ENCODE measurements around the gene NDRG2. TPM values are rescaled to one million over a fixed set of nuclear protein-coding genes. Genes with fewer than 3 reads are reported as not detected.
A peak's percentile ranks its signal among the peaks of the same experiment; 100 is the strongest.

The NDRG2 gene
- total RNA-seq, 2 donors from 2014 or later: 133 to 178 TPM

DNA sequence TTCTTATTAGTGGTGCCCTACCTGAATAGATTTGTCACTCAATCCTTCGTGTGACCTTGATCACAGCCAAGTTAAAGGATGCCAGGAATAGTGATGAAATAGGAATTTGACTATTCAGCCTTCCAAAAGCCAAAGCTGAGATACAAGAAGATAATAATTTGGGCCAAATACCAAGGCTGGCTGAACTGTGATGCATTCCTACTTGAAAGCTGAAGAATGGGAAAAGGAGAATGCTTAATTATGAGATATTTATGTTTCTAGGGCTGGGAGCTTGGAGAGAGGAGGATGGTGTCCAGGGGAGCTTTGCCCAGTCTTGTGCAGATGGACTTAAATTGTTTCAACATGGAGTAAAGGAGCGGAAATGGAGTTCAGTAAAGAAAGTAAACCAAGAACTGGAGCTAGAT lies 22.5 kb upstream of the NDRG2 start:
- TF ChIP-seq, protein P1, sequence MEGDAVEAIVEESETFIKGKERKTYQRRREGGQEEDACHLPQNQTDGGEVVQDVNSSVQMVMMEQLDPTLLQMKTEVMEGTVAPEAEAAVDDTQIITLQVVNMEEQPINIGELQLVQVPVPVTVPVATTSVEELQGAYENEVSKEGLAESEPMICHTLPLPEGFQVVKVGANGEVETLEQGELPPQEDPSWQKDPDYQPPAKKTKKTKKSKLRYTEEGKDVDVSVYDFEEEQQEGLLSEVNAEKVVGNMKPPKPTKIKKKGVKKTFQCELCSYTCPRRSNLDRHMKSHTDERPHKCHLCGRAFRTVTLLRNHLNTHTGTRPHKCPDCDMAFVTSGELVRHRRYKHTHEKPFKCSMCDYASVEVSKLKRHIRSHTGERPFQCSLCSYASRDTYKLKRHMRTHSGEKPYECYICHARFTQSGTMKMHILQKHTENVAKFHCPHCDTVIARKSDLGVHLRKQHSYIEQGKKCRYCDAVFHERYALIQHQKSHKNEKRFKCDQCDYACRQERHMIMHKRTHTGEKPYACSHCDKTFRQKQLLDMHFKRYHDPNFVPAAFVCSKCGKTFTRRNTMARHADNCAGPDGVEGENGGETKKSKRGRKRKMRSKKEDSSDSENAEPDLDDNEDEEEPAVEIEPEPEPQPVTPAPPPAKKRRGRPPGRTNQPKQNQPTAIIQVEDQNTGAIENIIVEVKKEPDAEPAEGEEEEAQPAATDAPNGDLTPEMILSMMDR (IDR thresholded peaks at IDR 0.05): no peak
- no peak for TF ChIP-seq POLR2A (IDR thresholded peaks at IDR 0.05)
- Histone ChIP-seq H3K36me3 (replicated peaks in 1 of 2; ENCODE audit: insufficient read depth in 1 of 2, low read depth in 2 of 2) (no peaks in the 10 kb centered on the region), H3K27me3 (no peaks in the 10 kb centered on the region), H3K27ac (peak overlapping the region in 3 of 4 donors; percentile 48 to 61 (median 59)), H3K9me3 (no peaks in the 10 kb centered on the region), H3K4me3 (no peak overlapping the region), H3K4me1 (peaks cover 50% of the 10 kb centered on the region)
- ATAC-seq (no peak), DNase-seq (no peak)
- intact Hi-C loops (cut with DNase I): no loop called here
- 49 to 54% methylated on average over 2 of the region's 2 CpGs for whole genome bisulfite sequencing, 2 donors

DNA sequence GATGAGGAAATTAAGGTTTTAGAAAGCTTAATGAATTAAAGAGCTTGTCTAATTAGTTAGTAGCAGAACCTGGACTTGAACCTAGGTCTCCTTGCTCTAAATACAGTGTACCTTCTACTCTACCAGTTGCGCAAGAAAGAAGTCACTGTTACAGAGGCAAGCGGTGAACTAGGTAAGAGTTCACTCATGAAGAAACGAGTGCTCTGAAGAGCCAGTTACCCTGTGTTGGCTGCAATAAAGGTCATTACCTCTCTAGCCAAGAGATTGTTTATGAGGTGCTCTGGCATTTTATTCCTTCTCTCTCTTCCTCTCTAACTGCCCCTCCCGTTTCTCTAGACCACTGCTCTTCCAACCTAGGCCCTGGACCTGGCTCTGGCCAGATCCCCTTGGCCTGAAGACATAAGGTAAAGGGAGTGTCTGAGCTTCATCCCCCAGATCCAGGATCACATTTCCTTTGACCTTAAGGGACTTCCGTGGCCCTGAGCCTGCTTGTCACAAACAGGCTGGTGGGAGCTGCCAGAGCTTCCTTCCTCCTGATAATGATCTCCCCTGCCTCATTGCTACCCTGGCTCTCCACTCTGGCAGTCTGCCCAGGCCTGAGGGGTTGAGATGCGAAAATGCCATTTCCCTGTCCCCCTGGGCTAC lies 19.2 kb upstream of the NDRG2 start:
- Histone ChIP-seq H3K9me3 (no peaks in the 10 kb centered on the region), H3K4me1 (peaks cover 65% of the 10 kb centered on the region), H3K27me3 (no peaks in the 10 kb centered on the region), H3K27ac (peak overlapping the region; percentile 31 to 76 (median 74)), H3K36me3 (replicated peaks in 1 of 2; ENCODE audit: insufficient read depth in 1 of 2, low read depth in 2 of 2) (no peaks in the 10 kb centered on the region), H3K4me3 (no peak overlapping the region)
- 32 to 39% methylated on average over 6 of the region's 6 CpGs for WGBS, 2 donors
- intact Hi-C loops (cut with DNase I): no loop called here
- TF ChIP-seq, protein P1 (IDR thresholded peaks at IDR 0.05): no peak
- TF ChIP-seq POLR2A (IDR thresholded peaks at IDR 0.05): no peak
- ATAC-seq (peak; percentile 13), DNase-seq (peak in 2 of 4 donors; percentile 35 to 38)

- TF ChIP-seq POLR2A (IDR thresholded peaks at IDR 0.05): no peak
- TF ChIP-seq, protein P1 (IDR thresholded peaks at IDR 0.05): no peak
- Histone ChIP-seq H3K9me3 (no peaks in the 10 kb centered on the region), H3K36me3 (replicated peaks in 1 of 2; ENCODE audit: insufficient read depth in 1 of 2, low read depth in 2 of 2) (no peaks in the 10 kb centered on the region), H3K4me3 (no peak overlapping the region), H3K27ac (peak overlapping the region; percentile 67 to 76 (median 74)), H3K27me3 (no peaks in the 10 kb centered on the region), H3K4me1 (peaks cover 65% of the 10 kb centered on the region)
- peak in 3 of 4 donors; percentile 45 to 50 (median 46) for DNase-seq
- 4 to 19% methylated on average over 2 of the region's 2 CpGs for WGBS, 2 donors
- intact Hi-C loops (cut with DNase I): no loop called here
- ATAC-seq: no peak
Measured at GRCh38 chr14:21043387-21043973, 18.6 kb upstream of the NDRG2 start.

DNA sequence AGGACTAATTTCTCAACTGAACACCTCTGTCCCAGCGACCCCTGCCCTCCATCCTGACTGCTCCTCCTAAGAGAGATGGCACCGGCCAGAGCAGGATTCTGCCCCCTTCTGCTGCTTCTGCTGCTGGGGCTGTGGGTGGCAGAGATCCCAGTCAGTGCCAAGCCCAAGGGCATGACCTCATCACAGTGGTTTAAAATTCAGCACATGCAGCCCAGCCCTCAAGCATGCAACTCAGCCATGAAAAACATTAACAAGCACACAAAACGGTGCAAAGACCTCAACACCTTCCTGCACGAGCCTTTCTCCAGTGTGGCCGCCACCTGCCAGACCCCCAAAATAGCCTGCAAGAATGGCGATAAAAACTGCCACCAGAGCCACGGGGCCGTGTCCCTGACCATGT lies 18.1 kb upstream of the NDRG2 start:
- TF ChIP-seq, protein P1 (IDR thresholded peaks at IDR 0.05): no peak
- TF ChIP-seq POLR2A (IDR thresholded peaks at IDR 0.05): no peak
- H3K9me3 ChIP-seq: no peaks in the 10 kb centered on the region
- peaks cover 65% of the 10 kb centered on the region for H3K4me1 ChIP-seq
- DNase-seq (peak; percentile 38 to 69 (median 58)), ATAC-seq (no peak)
- WGBS, 2 donors: 30 to 40% methylated on average over 8 of the region's 8 CpGs
- no peaks in the 10 kb centered on the region for H3K36me3 ChIP-seq (replicated peaks in 1 of 2; ENCODE audit: insufficient read depth in 1 of 2, low read depth in 2 of 2)
- H3K27me3 ChIP-seq: no peaks in the 10 kb centered on the region
- intact Hi-C loops (cut with DNase I): no loop called here
- no peak overlapping the region for H3K4me3 ChIP-seq
- H3K27ac ChIP-seq: peak overlapping the region; percentile 67 to 76 (median 74)

All from body of pancreas (tissue), 4 donors.